B cell (primary cell): ENCODE results near the gene FAM76A. TPM values are rescaled to one million over a fixed set of nuclear protein-coding genes. Genes with fewer than 3 reads are reported as not detected.
"Not testable (repeated sequence)": the region's sequence is repeated elsewhere in the genome, so short reads cannot be mapped to it uniquely, and the experiment has no call there.

Experiments used
- ATAC-seq: fragments of 200-7000 bp; cut with Tn5 transposase; one replicate; pipeline ENCODE4 v1.10.0; 2021; ENCODE audit warnings: low read depth, mild to moderate bottlenecking, moderate number of reproducible peaks, moderate library complexity
- CTCF ChIA-PET: fragments of 350-600 bp; sonication (Branson Sonifier 250); formaldehyde crosslinking; loops from one replicate; lab custom pipeline; 2021; ENCODE audit warnings: antibody characterized with exemption, inconsistent platforms; lab: Charles Lee
- POLR2A ChIA-PET: fragments of 350-600 bp; sonication (Branson Sonifier 250); formaldehyde crosslinking; loops from one replicate; lab custom pipeline; 2021; ENCODE audit warnings: antibody characterized with exemption; lab: Charles Lee
- DNase-seq: peaks from one replicate; pipeline ENCODE4 v3.0.0; 2013
- H2AFZ ChIP-seq: 2 replicates; pipeline ENCODE4 v1.6.1; 2012; ENCODE audit warnings: mild to moderate bottlenecking, low read depth, low read length; ENCODE audit not compliant: insufficient read depth, poor library complexity, severe bottlenecking
- H3K27ac ChIP-seq, 2 donors: 1 replicate in 1 of 2; 2 replicates in 1 of 2; pipeline ENCODE4 v1.5.1; 2012 to 2013; ENCODE audit warnings: low read length in 2 of 2, mild to moderate bottlenecking in 2 of 2, moderate library complexity in 1 of 2
- H3K27me3 ChIP-seq, 4 experiments: fragments of 200-600 bp in 1 of 4; sonication (generic) in 1 of 4; replicated peaks in 1 of 4; 1 replicate in 2 of 4; 2 replicates in 2 of 4; pipeline versions ENCODE4 v1.6.1 to v1.7.0; 2013 to 2016; ENCODE audit warnings: low read length in 3 of 4, mild to moderate bottlenecking in 2 of 4, mixed read lengths in 1 of 4, moderate library complexity in 1 of 4; ENCODE audit not compliant: insufficient read depth in 4 of 4, control insufficient read depth in 3 of 4; ENCODE audit errors: control extremely low read depth in 1 of 4
- H3K36me3 ChIP-seq, 2 experiments: replicated peaks in 1 of 2; 1 replicate in 1 of 2; 2 replicates in 1 of 2; pipeline versions ENCODE4 v1.6.1 to v1.7.1; 2013; ENCODE audit warnings: low read length in 1 of 2; ENCODE audit not compliant: insufficient read depth in 2 of 2, control insufficient read depth in 1 of 2; ENCODE audit errors: control extremely low read depth in 1 of 2, extremely low read depth in 1 of 2
- H3K4me1 ChIP-seq, 2 donors: fragments of 200-600 bp in 1 of 2; sonication (generic) in 1 of 2; 1 replicate in 1 of 2; 2 replicates in 1 of 2; pipeline versions ENCODE4 v1.5.1 to v1.6.1; 2013 to 2017; ENCODE audit warnings: low read length in 2 of 2; ENCODE audit not compliant: control insufficient read depth in 2 of 2, insufficient read depth in 2 of 2
- H3K4me2 ChIP-seq: replicated peaks from 2 replicates; pipeline ENCODE3; 2012; ENCODE audit warnings: mild to moderate bottlenecking, low read depth, low read length; ENCODE audit not compliant: poor library complexity, severe bottlenecking
- H3K4me3 ChIP-seq, 5 experiments: fragments of 200-600 bp in 1 of 5; sonication (generic) in 1 of 5; 1 replicate in 3 of 5; 2 replicates in 2 of 5; pipeline versions ENCODE4 v1.5.1 to v1.7.0; 2011 to 2016; ENCODE audit warnings: low read length in 4 of 5, mild to moderate bottlenecking in 4 of 5, low read depth in 2 of 5, control low read depth in 1 of 5, moderate library complexity in 1 of 5; ENCODE audit not compliant: insufficient read depth in 1 of 5; ENCODE audit errors: control extremely low read depth in 1 of 5, extremely low read depth in 1 of 5
- H3K79me2 ChIP-seq: fragments of 200-600 bp; sonication (generic); one replicate; pipeline ENCODE4 v1.6.0; 2016; ENCODE audit warnings: low read length; ENCODE audit not compliant: control insufficient read depth, insufficient read depth
- H3K9ac ChIP-seq: fragments of 200-600 bp; sonication (generic); 2 replicates; pipeline ENCODE4 v1.6.1; 2017; ENCODE audit warnings: mild to moderate bottlenecking, low read length, moderate library complexity
- H3K9me3 ChIP-seq, 3 donors: one replicate each; pipeline versions ENCODE4 v1.6.1 to v1.7.1; 2013; ENCODE audit warnings: low read length in 2 of 3; ENCODE audit not compliant: control insufficient read depth in 2 of 3, insufficient read depth in 1 of 3; ENCODE audit errors: control extremely low read depth in 1 of 3
- H4K20me1 ChIP-seq: 2 replicates; pipeline ENCODE4 v1.6.0; 2012; ENCODE audit warnings: mild to moderate bottlenecking, low read length; ENCODE audit not compliant: insufficient read depth, control insufficient read depth, poor library complexity, severe bottlenecking
- H3K27ac Mint-ChIP-seq: one replicate; pipeline ENCODE4 v1.8.0; 2021; ENCODE audit warnings: mixed read lengths
- H3K27me3 Mint-ChIP-seq: one replicate; pipeline ENCODE4 v1.8.0; 2021; ENCODE audit warnings: mixed read lengths
- H3K4me1 Mint-ChIP-seq: one replicate; pipeline ENCODE4 v1.8.0; 2021; ENCODE audit warnings: mixed read lengths
- H3K4me3 Mint-ChIP-seq: one replicate; pipeline ENCODE4 v1.8.0; 2021; ENCODE audit warnings: mixed read lengths
- H3K9me3 Mint-ChIP-seq: one replicate; pipeline ENCODE4 v1.8.0; 2022; ENCODE audit warnings: mixed read lengths; ENCODE audit not compliant: insufficient read depth
- EZH2 ChIP-seq: IDR thresholded peaks from 2 replicates; pipeline ENCODE4 v1.6.1; 2012; ENCODE audit warnings: borderline replicate concordance, low read depth, mild to moderate bottlenecking, moderate library complexity, low read length; ENCODE audit not compliant: insufficient read depth, poor library complexity, severe bottlenecking
- WGBS: methylation state at CpG from one replicate; pipeline ENCODE4 v1.1.5; 2013; ENCODE audit warnings: missing lambda C conversion rate; ENCODE audit not compliant: insufficient coverage; 5-methylcytosine and 5-hydroxymethylcytosine counted together
- intact Hi-C: fragments of 100-400 bp; cut with micrococcal nuclease; formaldehyde crosslinking; loops from one replicate; pipeline ENCODE4 v1.10.0; 2022
- polyA plus RNA-seq: library from polyadenylated mRNA; depleted of rRNA; stranded (reverse); fragments of >200 nt; gene quantifications from 2 replicates; pipeline ENCODE4 v1.2.3, GENCODE V29; 2012
- total RNA-seq, 2 donors: library from RNA; stranded (reverse); fragments of 120-200 nt in 1 of 2; gene quantifications; 1 replicate in 1 of 2; 2 replicates in 1 of 2; pipeline versions ENCODE4 v1.2.3 to v1.2.4, GENCODE V29; 2013 to 2022
- TF ChIP-seq, protein P1 (sequence below): fragments of 200-600 bp; IDR thresholded peaks from one replicate; pipeline ENCODE4 v1.8.0; 2022; ENCODE audit warnings: antibody characterized with exemption, mild to moderate bottlenecking

FAM76A gene
- total and polyA plus RNA-seq, 2 donors (not counting 1 experiment from before 2014, with no cell fraction given): 11.7 to 25.0 TPM

DNA sequence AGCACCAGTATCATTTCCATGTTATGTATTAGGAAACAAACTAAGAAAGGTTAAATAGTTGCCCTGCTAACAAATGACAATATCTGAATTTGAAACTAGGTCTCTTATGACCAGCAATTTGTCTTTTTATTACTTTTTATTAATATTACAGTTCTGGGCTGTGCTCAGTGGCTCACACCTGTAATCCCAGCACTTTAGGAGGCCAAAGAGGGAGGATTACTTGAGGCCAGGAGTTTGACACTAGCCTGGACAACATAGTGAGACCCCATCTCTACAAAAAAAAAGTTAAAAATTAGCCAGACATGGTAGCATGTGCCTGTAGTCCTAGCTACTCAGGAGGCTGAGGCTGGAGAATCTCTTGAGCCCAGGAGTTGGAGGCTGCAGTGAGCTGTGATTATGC, 50.5 kb downstream of the FAM76A start:
- H3K27ac Mint-ChIP-seq, H3K4me2 ChIP-seq, H3K27me3 Mint-ChIP-seq, POLR2A ChIA-PET, H3K27me3 ChIP-seq, H3K9ac ChIP-seq, H3K9me3 ChIP-seq, H3K4me3 ChIP-seq, H3K4me3 Mint-ChIP-seq, ATAC-seq, DNase-seq, intact Hi-C loops, H2AFZ ChIP-seq, CTCF ChIA-PET, H3K9me3 Mint-ChIP-seq, H4K20me1 ChIP-seq, H3K36me3 ChIP-seq: not testable (repeated sequence)
- peaks cover 16 to 29% of the 10 kb centered on the region in 2 donors for H3K4me1 ChIP-seq
- H3K4me1 Mint-ChIP-seq: peaks cover 41% of the 10 kb centered on the region
- H3K27ac ChIP-seq: peak overlapping the region in 1 of 2 donors; percentile 47
- peaks cover 81% of the 10 kb centered on the region for H3K79me2 ChIP-seq

DNA sequence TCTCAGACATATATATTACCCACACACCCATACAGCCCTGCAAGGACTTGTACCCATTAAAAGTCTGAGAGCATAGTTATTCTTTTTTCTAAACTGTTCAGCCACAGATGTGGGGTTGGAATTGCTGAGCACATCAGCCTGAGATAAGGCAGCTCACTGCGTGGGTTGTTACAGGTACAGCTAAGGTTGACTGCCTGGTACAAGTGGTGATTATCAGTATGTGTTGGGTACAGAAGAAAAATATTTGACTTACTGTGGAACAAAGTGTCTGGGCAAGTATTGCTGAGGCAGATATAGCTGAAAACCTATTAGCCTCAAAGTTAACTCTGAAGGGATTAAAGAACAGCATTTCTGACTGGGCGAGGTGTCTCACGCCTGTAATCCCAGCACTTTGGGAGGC, 52.3 kb downstream of the FAM76A start:
- no peak overlapping the region for H3K4me2 ChIP-seq
- H3K79me2 ChIP-seq: peaks cover 95% of the 10 kb centered on the region
- H3K4me3 ChIP-seq: no peak overlapping the region
- H3K27ac Mint-ChIP-seq: peak overlapping the region; percentile 27
- intact Hi-C loops: no loop called here
- no peaks in the 10 kb centered on the region for H3K9me3 Mint-ChIP-seq
- H2AFZ ChIP-seq: no peak overlapping the region
- TF ChIP-seq, protein P1, sequence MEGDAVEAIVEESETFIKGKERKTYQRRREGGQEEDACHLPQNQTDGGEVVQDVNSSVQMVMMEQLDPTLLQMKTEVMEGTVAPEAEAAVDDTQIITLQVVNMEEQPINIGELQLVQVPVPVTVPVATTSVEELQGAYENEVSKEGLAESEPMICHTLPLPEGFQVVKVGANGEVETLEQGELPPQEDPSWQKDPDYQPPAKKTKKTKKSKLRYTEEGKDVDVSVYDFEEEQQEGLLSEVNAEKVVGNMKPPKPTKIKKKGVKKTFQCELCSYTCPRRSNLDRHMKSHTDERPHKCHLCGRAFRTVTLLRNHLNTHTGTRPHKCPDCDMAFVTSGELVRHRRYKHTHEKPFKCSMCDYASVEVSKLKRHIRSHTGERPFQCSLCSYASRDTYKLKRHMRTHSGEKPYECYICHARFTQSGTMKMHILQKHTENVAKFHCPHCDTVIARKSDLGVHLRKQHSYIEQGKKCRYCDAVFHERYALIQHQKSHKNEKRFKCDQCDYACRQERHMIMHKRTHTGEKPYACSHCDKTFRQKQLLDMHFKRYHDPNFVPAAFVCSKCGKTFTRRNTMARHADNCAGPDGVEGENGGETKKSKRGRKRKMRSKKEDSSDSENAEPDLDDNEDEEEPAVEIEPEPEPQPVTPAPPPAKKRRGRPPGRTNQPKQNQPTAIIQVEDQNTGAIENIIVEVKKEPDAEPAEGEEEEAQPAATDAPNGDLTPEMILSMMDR: no peak
- TF ChIP-seq EZH2: no peak
- no peak overlapping the region for H3K9ac ChIP-seq
- no peaks in the 10 kb centered on the region for H3K27me3 Mint-ChIP-seq
- ATAC-seq: no peak
- peaks cover 35% of the 10 kb centered on the region for H3K4me1 Mint-ChIP-seq
- 87% methylated on average over 3 of the region's 3 CpGs for whole genome bisulfite sequencing
- H3K36me3 ChIP-seq: peaks cover 0 to 11% of the 10 kb centered on the region in 2 experiments
- no peak overlapping the region for H3K4me3 Mint-ChIP-seq
- peaks cover 19% of the 10 kb centered on the region for H4K20me1 ChIP-seq
- ChIA-PET POLR2A (no interaction called here), CTCF (interaction anchor here (0.8 kb wide), 1 partner anchor 362 kb away, joined by 3 read pairs; no protein-coding TSS in a partner anchor)
- no peak overlapping the region for H3K27ac ChIP-seq
- H3K9me3 ChIP-seq: no peaks in the 10 kb centered on the region
- peaks cover 5 to 16% of the 10 kb centered on the region in 2 donors for H3K4me1 ChIP-seq
- no peaks in the 10 kb centered on the region for H3K27me3 ChIP-seq
- DNase-seq: no peak
